Hepatocyte (in vitro differentiated cells): ENCODE measurements around the gene TTC23. TPM values are rescaled to one million over a fixed set of nuclear protein-coding genes. Genes with fewer than 3 reads are reported as not detected.

Experiments used
- DNase-seq: peaks from one replicate; pipeline ENCODE4 v3.0.0-alpha.2; 2016; ENCODE audit warnings: low spot score
- H2AFZ ChIP-seq: fragments of 200-600 bp; sonication (generic); 2 replicates; pipeline ENCODE4 v1.6.0; 2016; ENCODE audit warnings: antibody characterized with exemption, mild to moderate bottlenecking
- H3K27ac ChIP-seq: fragments of 200-600 bp; sonication (generic); 2 replicates; pipeline ENCODE4 v1.5.1; 2016; ENCODE audit warnings: mild to moderate bottlenecking
- H3K27me3 ChIP-seq: fragments of 200-600 bp; sonication (generic); 2 replicates; pipeline ENCODE4 v1.6.1; 2016
- H3K36me3 ChIP-seq: fragments of 200-600 bp; sonication (generic); replicated peaks from 2 replicates; pipeline ENCODE4 v1.5.1; 2016; ENCODE audit warnings: low read depth; ENCODE audit not compliant: insufficient read depth
- H3K4me1 ChIP-seq: fragments of 200-600 bp; sonication (generic); 2 replicates; pipeline ENCODE4 v1.5.1; 2016; ENCODE audit warnings: mild to moderate bottlenecking, moderate library complexity; ENCODE audit not compliant: insufficient read depth
- H3K4me2 ChIP-seq: fragments of 200-600 bp; sonication (generic); 2 replicates; pipeline ENCODE4 v1.6.0; 2016
- H3K4me3 ChIP-seq: fragments of 200-600 bp; sonication (generic); 2 replicates; pipeline ENCODE4 v1.5.1; 2016; ENCODE audit warnings: mild to moderate bottlenecking
- H3K79me2 ChIP-seq: fragments of 200-600 bp; sonication (generic); 2 replicates; pipeline ENCODE4 v1.6.0; 2017; ENCODE audit warnings: mild to moderate bottlenecking
- H3K9me2 ChIP-seq: fragments of 200-600 bp; sonication (generic); replicated peaks from 2 replicates; pipeline ENCODE4 v1.6.0; 2017; ENCODE audit warnings: mild to moderate bottlenecking; ENCODE audit not compliant: insufficient read depth
- H3K9me3 ChIP-seq: fragments of 200-600 bp; sonication (generic); 2 replicates; pipeline ENCODE4 v1.5.1; 2016; ENCODE audit warnings: low read depth, mild to moderate bottlenecking
- H4K20me1 ChIP-seq: fragments of 200-600 bp; sonication (generic); 2 replicates; pipeline ENCODE4 v1.6.0; 2016; ENCODE audit warnings: mild to moderate bottlenecking; ENCODE audit not compliant: insufficient read depth, poor library complexity, severe bottlenecking
- EZH2 ChIP-seq: fragments of 200-600 bp; sonication (generic); IDR thresholded peaks from 2 replicates; pipeline ENCODE4 v1.6.1; 2016; ENCODE audit warnings: antibody characterized with exemption, mild to moderate bottlenecking, borderline replicate concordance
- EZH2phosphoT487 ChIP-seq: fragments of 200-600 bp; sonication (generic); IDR thresholded peaks from one replicate; pipeline ENCODE4 v1.6.1; 2018; ENCODE audit warnings: antibody characterized with exemption, mild to moderate bottlenecking, low read depth, moderate library complexity; ENCODE audit not compliant: unreplicated experiment, severe bottlenecking
- WGBS: methylation state at CpG from one replicate; pipeline ENCODE4 v1.1.6; 2016; ENCODE audit warnings: low lambda C conversion rate; ENCODE audit errors: missing lambda C conversion rate; 5-methylcytosine and 5-hydroxymethylcytosine counted together
- polyA plus RNA-seq: library from polyadenylated mRNA; unstranded; fragments of >200 nt; fragmentation: Nextera tagmentation; extraction: Ambion mirVana; gene quantifications from 2 replicates; pipeline ENCODE4 v1.2.1, GENCODE V29; 2016
- total RNA-seq: library from RNA; depleted of rRNA; stranded (reverse); fragments of >200 nt; gene quantifications from 2 replicates; pipeline ENCODE4 v1.2.3, GENCODE V29; 2014
- TF ChIP-seq, protein P1 (sequence below): fragments of 200-600 bp; sonication (generic); IDR thresholded peaks from 2 replicates; pipeline ENCODE4 v1.5.1; 2016; ENCODE audit warnings: antibody characterized with exemption, mild to moderate bottlenecking; ENCODE audit not compliant: poor library complexity

The TTC23 gene
- total and polyA plus RNA-seq, 2 experiments from 2014 or later: 31.3 to 46.3 TPM

DNA sequence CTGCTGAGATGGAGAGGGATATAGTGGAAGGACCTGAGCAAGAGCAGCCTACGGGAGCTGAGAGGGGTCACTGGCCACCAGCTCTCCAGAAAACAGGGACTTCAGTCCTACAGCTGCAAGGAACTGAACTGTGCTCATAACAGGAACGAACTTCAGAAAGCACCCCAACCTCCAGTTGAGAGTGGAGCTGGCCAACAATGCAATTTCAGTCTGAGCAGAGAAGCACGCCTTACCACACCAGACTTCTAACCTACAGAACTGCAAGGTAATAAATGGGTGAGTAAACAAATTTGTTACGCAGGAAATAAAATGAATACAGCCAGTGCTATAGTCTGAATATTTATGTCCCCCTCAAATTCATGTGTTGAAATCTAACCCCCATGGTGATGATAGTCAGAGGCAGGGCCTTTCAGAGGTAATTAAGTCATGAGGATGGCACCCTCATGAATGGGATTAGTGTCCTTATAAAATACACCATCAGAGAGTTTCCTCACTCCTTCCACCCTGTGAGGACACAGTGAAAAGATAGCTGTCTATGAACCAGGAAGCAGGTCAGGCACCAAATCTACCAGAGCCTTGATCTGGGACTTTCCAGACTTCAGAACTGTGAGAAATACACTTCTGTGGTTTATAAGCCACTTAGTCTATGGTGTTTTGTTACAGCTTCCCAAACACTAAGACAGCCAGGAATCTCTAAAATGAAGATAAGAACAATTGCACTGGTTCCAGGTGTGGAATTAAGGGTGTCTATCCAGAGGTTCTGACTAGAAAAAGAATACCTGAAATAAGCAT, 85.9 kb downstream of the TTC23 start:
- Histone ChIP-seq H2AFZ (no peak overlapping the region), H4K20me1 (no peaks in the 10 kb centered on the region), H3K4me2 (no peak overlapping the region), H3K9me3 (no peaks in the 10 kb centered on the region), H3K27ac (no peak overlapping the region), H3K4me1 (no peaks in the 10 kb centered on the region), H3K9me2 (no peaks in the 10 kb centered on the region), H3K27me3 (no peaks in the 10 kb centered on the region), H3K4me3 (no peak overlapping the region), H3K79me2 (no peaks in the 10 kb centered on the region), H3K36me3 (no peaks in the 10 kb centered on the region)
- no peak for TF ChIP-seq EZH2
- TF ChIP-seq, protein P1, sequence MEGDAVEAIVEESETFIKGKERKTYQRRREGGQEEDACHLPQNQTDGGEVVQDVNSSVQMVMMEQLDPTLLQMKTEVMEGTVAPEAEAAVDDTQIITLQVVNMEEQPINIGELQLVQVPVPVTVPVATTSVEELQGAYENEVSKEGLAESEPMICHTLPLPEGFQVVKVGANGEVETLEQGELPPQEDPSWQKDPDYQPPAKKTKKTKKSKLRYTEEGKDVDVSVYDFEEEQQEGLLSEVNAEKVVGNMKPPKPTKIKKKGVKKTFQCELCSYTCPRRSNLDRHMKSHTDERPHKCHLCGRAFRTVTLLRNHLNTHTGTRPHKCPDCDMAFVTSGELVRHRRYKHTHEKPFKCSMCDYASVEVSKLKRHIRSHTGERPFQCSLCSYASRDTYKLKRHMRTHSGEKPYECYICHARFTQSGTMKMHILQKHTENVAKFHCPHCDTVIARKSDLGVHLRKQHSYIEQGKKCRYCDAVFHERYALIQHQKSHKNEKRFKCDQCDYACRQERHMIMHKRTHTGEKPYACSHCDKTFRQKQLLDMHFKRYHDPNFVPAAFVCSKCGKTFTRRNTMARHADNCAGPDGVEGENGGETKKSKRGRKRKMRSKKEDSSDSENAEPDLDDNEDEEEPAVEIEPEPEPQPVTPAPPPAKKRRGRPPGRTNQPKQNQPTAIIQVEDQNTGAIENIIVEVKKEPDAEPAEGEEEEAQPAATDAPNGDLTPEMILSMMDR: no peak
- TF ChIP-seq EZH2phosphoT487: no peak
- 97% methylated on average over 4 of the region's 4 CpGs for WGBS
- DNase-seq: no peak

DNA sequence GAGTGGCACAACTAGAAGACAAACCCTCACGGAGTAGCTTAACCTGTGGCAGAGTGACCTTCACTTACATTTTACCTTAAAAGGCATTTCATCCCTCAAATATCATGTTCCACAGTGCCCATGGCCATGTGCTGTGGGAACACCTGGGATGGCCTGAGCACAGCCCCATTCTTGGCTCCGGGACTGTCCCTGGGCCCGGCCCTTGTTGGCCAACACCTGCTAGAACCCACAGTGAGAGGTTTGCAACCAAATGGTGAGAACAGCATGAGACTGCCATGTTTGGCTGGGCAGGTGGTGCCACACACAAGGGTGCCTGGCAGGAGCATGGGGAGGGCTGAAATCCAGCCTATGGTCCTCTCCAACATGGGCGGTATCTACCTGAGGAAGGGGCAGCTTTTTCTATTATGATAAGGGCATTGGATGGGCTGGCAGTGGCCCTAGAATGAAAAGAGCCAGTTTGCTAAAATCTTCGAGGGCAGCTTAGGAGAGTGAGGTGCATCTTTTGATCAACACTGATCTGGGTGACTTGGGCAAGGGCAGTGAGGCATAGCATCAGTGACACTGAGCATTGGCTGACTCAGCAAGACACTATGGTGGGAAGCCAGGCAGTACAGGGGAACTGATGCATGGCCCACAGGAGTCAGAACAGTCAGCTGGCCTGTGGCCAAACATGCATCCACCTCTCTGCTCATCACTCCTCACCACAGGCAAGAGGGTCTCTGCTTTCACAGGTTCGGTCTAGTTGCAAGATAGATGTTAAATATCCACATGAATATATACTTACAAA, 90.6 kb downstream of the TTC23 start:
- Histone ChIP-seq H3K9me3 (no peaks in the 10 kb centered on the region), H2AFZ (no peak overlapping the region), H3K27ac (no peak overlapping the region), H3K4me3 (no peak overlapping the region), H3K4me2 (no peak overlapping the region), H3K4me1 (peaks cover 7% of the 10 kb centered on the region), H3K79me2 (peaks cover 4% of the 10 kb centered on the region), H3K36me3 (no peaks in the 10 kb centered on the region), H3K9me2 (no peaks in the 10 kb centered on the region), H3K27me3 (no peaks in the 10 kb centered on the region), H4K20me1 (no peaks in the 10 kb centered on the region)
- TF ChIP-seq EZH2: no peak
- 97% methylated on average over 6 of the region's 6 CpGs for WGBS
- no peak for DNase-seq

DNA sequence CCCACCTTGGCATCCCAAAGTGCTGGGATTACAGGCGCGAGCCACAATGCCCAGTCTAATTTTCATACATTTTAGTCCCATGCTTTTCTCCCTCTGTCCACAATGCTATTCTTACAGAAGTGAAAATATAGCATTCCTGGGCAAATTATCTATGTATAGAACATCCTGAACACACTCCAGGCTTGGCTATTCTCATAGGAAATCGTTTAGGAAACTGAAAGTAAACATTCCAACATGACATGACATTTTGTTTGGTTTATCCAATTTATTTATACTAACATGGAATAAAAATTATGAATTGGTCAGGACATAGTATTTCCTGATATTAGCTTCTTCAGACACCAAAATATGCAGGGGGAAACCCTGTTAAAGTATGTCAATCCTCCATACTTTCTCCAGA, 91.9 kb downstream of the TTC23 start:
- H3K79me2 ChIP-seq: peaks cover 4% of the 10 kb centered on the region
- H3K4me1 ChIP-seq: peaks cover 7% of the 10 kb centered on the region
- no peaks in the 10 kb centered on the region for H3K9me3 ChIP-seq
- H2AFZ ChIP-seq: no peak overlapping the region
- TF ChIP-seq, protein P1: no peak
- TF ChIP-seq EZH2: no peak
- no peak for TF ChIP-seq EZH2phosphoT487
- WGBS: 76% methylated on average over 3 of the region's 3 CpGs
- no peak for DNase-seq
- no peak overlapping the region for H3K4me3 ChIP-seq
- H3K27ac ChIP-seq: no peak overlapping the region
- no peaks in the 10 kb centered on the region for H3K36me3 ChIP-seq
- no peaks in the 10 kb centered on the region for H3K27me3 ChIP-seq
- H3K4me2 ChIP-seq: no peak overlapping the region
- H3K9me2 ChIP-seq: no peaks in the 10 kb centered on the region
- no peaks in the 10 kb centered on the region for H4K20me1 ChIP-seq

DNA sequence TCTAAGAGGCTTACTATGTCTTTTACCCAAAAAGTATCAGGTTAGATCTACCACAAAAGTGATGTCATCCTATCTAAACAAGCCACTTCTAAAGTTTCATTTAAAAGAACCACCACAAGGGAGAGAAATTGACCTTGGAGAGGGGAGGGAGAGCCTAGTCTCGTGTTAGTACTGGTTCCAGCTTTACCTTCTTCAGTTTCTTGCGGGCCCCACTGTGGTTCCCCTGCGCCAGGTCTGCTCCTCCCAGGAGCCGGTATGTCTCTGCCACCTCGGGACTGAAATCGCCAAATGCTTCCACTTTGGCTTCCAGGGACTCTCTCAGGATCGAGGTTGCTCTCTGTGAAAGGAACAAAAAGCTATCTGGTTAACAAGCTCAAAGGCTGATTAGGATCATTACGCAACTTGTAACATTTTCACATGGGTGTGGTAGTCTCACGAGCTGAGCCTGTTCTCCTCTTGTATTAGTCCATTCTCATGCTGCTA, 93.4 kb downstream of the TTC23 start:
- H3K9me2 ChIP-seq: no peaks in the 10 kb centered on the region
- peak overlapping the region; percentile 72 for H3K27ac ChIP-seq
- H3K4me3 ChIP-seq: no peak overlapping the region

More for the DNA sequence above, 93.4 kb downstream of the TTC23 start:
- 58% methylated on average over 9 of the region's 9 CpGs for WGBS
- no peaks in the 10 kb centered on the region for H3K36me3 ChIP-seq
- peak; percentile 44 for DNase-seq
- H3K4me1 ChIP-seq: peaks cover 7% of the 10 kb centered on the region
- peak overlapping the region; percentile 60 for H3K4me2 ChIP-seq
- H3K27me3 ChIP-seq: no peaks in the 10 kb centered on the region
- TF ChIP-seq EZH2phosphoT487 (no peak), EZH2 (no peak)
- TF ChIP-seq, protein P1: no peak
- H3K9me3 ChIP-seq: no peaks in the 10 kb centered on the region
- H4K20me1 ChIP-seq: no peaks in the 10 kb centered on the region
- H2AFZ ChIP-seq: peak overlapping the region; percentile 18
- H3K79me2 ChIP-seq: peaks cover 4% of the 10 kb centered on the region
